GM08714 (cell line): ENCODE data around the gene LRIG2.
"Not testable (repeated sequence)": the region's sequence is repeated elsewhere in the genome, so short reads cannot be mapped to it uniquely, and the experiment has no call there.

ENCODE experiments used
- H3K4me3 ChIP-seq: fragments of 200-500 bp; sonication (Bioruptor generic); 2 replicates; pipeline ENCODE4 v1.5.1; 2014; ENCODE audit warnings: mild to moderate bottlenecking, low read length, inconsistent platforms
- ZNF274 ChIP-seq: IDR thresholded peaks from 2 replicates; pipeline ENCODE4 v1.6.1; 2012; ENCODE audit warnings: mild to moderate bottlenecking, low read depth, low read length

LRIG2 gene

GRCh38 chr1:113072757-113073478, at the start of gene LRIG2:
TSS of gene LRIG2 (plus strand) at chr1:113073198. CDS start at chr1:113073407, 209 bp downstream.
- H3K4me3 ChIP-seq, result peak within 1 kb of the TSS; percentile 80
- TF ChIP-seq ZNF274, result no peak

- H3K4me3 ChIP-seq, result not testable (repeated sequence)
Measured at GRCh38 chr1:113023316-113023715, 49.7 kb upstream of the LRIG2 start.

GRCh38 chr1:113027007-113027406, 46.0 kb upstream of the LRIG2 start:
- no peak for TF ChIP-seq ZNF274

GRCh38 chr1:113027449-113027848, 45.5 kb upstream of the LRIG2 start:
- H3K4me3 ChIP-seq, result no peak overlapping the region
- no peak for TF ChIP-seq ZNF274

More at GRCh38 chr1:113027007-113027406, 46.0 kb upstream of the LRIG2 start:
- H3K4me3 ChIP-seq, result no peak overlapping the region

- no peak for TF ChIP-seq ZNF274
Measured at GRCh38 chr1:113029822-113030221, 43.2 kb upstream of the LRIG2 start.

GRCh38 chr1:113031171-113031933, 41.6 kb upstream of the LRIG2 start:
- TF ChIP-seq ZNF274, result no peak
- no peak overlapping the region for H3K4me3 ChIP-seq

More at GRCh38 chr1:113029822-113030221, 43.2 kb upstream of the LRIG2 start:
- no peak overlapping the region for H3K4me3 ChIP-seq

- no peak for TF ChIP-seq ZNF274
- H3K4me3 ChIP-seq, result no peak overlapping the region
Measured at GRCh38 chr1:113035086-113035485, 37.9 kb upstream of the LRIG2 start.

GRCh38 chr1:113036639-113037321, 36.2 kb upstream of the LRIG2 start:
- H3K4me3 ChIP-seq, result no peak overlapping the region
- no peak for TF ChIP-seq ZNF274

- H3K4me3 ChIP-seq, result no peak overlapping the region
- no peak for TF ChIP-seq ZNF274
Measured at GRCh38 chr1:113040041-113040440, 33.0 kb upstream of the LRIG2 start.

- no peak for TF ChIP-seq ZNF274
- no peak overlapping the region for H3K4me3 ChIP-seq
Measured at GRCh38 chr1:113040718-113041412, 32.1 kb upstream of the LRIG2 start.

GRCh38 chr1:113041569-113042284, 31.3 kb upstream of the LRIG2 start:
- TF ChIP-seq ZNF274, result no peak
- no peak overlapping the region for H3K4me3 ChIP-seq

- H3K4me3 ChIP-seq, result no peak overlapping the region
- no peak for TF ChIP-seq ZNF274
Measured at GRCh38 chr1:113042285-113043143, 30.5 kb upstream of the LRIG2 start.

GRCh38 chr1:113043144-113043488, 29.9 kb upstream of the LRIG2 start:
- H3K4me3 ChIP-seq, result not testable (repeated sequence)
